DOHH2 (cell line): ENCODE data around the gene TMEM132A.

Experiments
- H3F3A ChIP-seq: fragments of 200-600 bp; sonication (generic), shearing (Covaris generic); 2 replicates; pipeline ENCODE4 v1.6.0; 2016; ENCODE audit warnings: antibody characterized with exemption, mild to moderate bottlenecking; ENCODE audit not compliant: control insufficient read depth, insufficient read depth
- H3K27ac ChIP-seq: fragments of 200-600 bp; sonication (generic); 2 replicates; pipeline ENCODE4 v1.5.1; 2014; ENCODE audit warnings: low read depth, mild to moderate bottlenecking, low read length, moderate library complexity
- H3K27me3 ChIP-seq: fragments of 200-600 bp; sonication (generic); 2 replicates; pipeline ENCODE4 v1.6.1; 2014; ENCODE audit warnings: mild to moderate bottlenecking, low read length, mixed read lengths; ENCODE audit not compliant: control insufficient read depth
- H3K36me3 ChIP-seq: fragments of 200-600 bp; sonication (generic); 2 replicates; pipeline ENCODE4 v1.6.1; 2014; ENCODE audit warnings: mild to moderate bottlenecking, low read length, moderate library complexity, mixed read lengths; ENCODE audit not compliant: control insufficient read depth
- H3K4me1 ChIP-seq: fragments of 200-600 bp; sonication (generic); 2 replicates; pipeline ENCODE4 v1.6.1; 2014; ENCODE audit warnings: mild to moderate bottlenecking, low read length, mixed read lengths; ENCODE audit not compliant: control insufficient read depth
- H3K4me2 ChIP-seq: fragments of 200-600 bp; sonication (generic); 2 replicates; pipeline ENCODE4 v1.6.0; 2014; ENCODE audit warnings: mild to moderate bottlenecking, low read length, moderate library complexity
- H3K4me3 ChIP-seq: fragments of 200-600 bp; sonication (generic); 2 replicates; pipeline ENCODE4 v1.5.1; 2014; ENCODE audit warnings: mild to moderate bottlenecking, low read length, mixed read lengths
- H3K79me2 ChIP-seq: fragments of 200-600 bp; sonication (generic); 2 replicates; pipeline ENCODE4 v1.6.1; 2014; ENCODE audit warnings: mild to moderate bottlenecking, low read length, mixed read lengths; ENCODE audit not compliant: control insufficient read depth
- H3K9me2 ChIP-seq: fragments of 200-600 bp; sonication (generic); replicated peaks from 2 replicates; pipeline ENCODE4 v1.6.1; 2014; ENCODE audit warnings: mild to moderate bottlenecking, low read length, mixed read lengths; ENCODE audit not compliant: control insufficient read depth
- H3K9me3 ChIP-seq: fragments of 200-600 bp; sonication (generic); 2 replicates; pipeline ENCODE4 v1.6.1; 2014; ENCODE audit warnings: antibody characterized with exemption, low read length, mixed read lengths; ENCODE audit not compliant: control insufficient read depth, insufficient read depth
- H4K20me1 ChIP-seq: fragments of 200-600 bp; sonication (generic); 2 replicates; pipeline ENCODE4 v1.6.0; 2014; ENCODE audit warnings: low read depth, mild to moderate bottlenecking, antibody characterized with exemption, low read length, moderate library complexity; ENCODE audit not compliant: control insufficient read depth, insufficient read depth
- CTCF ChIP-seq: fragments of 200-600 bp; sonication (generic); IDR thresholded peaks from one replicate; pipeline ENCODE4 v1.5.1; 2014; ENCODE audit warnings: antibody characterized with exemption, mild to moderate bottlenecking, low read depth, low read length; ENCODE audit not compliant: poor library complexity, severe bottlenecking
- EZH2phosphoT487 ChIP-seq: fragments of 200-600 bp; sonication (generic); IDR thresholded peaks from 2 replicates; pipeline ENCODE4 v1.6.1; 2017; ENCODE audit warnings: borderline replicate concordance, mild to moderate bottlenecking, antibody characterized with exemption, low read length, moderate library complexity, mixed read lengths

The TMEM132A gene

DNA sequence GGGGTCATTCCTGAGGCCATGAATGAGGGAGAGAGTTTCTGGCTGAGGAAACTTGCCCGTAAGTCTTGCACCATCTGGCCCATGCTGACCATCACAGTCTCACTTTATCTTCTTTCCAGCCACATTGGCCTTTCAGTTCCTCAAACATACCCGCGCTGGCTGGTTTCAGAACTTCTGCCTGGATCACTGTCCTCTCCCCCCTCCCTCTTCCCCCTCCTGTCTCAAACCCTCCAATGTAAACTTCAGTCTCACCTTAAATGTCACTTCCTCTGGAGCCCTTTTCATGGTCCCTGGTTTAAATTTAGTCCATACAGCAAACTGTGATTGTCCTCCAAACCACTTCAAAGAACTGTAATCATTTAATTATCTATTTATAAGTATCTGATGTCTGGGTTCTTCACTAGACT, 14.0 kb upstream of the TMEM132A start:
- TF ChIP-seq EZH2phosphoT487 (no peak), CTCF (no peak)
- H3K9me3 ChIP-seq: peaks cover 11% of the 10 kb centered on the region
- H4K20me1 ChIP-seq: peaks cover under 1% of the 10 kb centered on the region; the same call in 1 of the 2 replicates
- no peaks in the 10 kb centered on the region for H3K27me3 ChIP-seq
- peaks cover 11% of the 10 kb centered on the region for H3F3A ChIP-seq
- peaks cover 23% of the 10 kb centered on the region for H3K79me2 ChIP-seq
- H3K4me2 ChIP-seq: peak overlapping the region; percentile 71
- H3K27ac ChIP-seq: peak overlapping the region; percentile 63
- H3K4me1 ChIP-seq: peaks cover 51% of the 10 kb centered on the region
- H3K36me3 ChIP-seq: peaks cover 15% of the 10 kb centered on the region
- no peaks in the 10 kb centered on the region for H3K9me2 ChIP-seq
- H3K4me3 ChIP-seq: peak overlapping the region; percentile 62

GRCh38 chr11:60910711-60911380, 13.4 kb upstream of the TMEM132A start:
- Histone ChIP-seq H3F3A (peaks cover 11% of the 10 kb centered on the region), H4K20me1 (no peaks in the 10 kb centered on the region), H3K9me2 (no peaks in the 10 kb centered on the region), H3K9me3 (peaks cover 11% of the 10 kb centered on the region), H3K4me2 (peak overlapping the region; percentile 71), H3K4me3 (peak overlapping the region; percentile 62), H3K27me3 (no peaks in the 10 kb centered on the region), H3K4me1 (peaks cover 54% of the 10 kb centered on the region), H3K27ac (peak overlapping the region; percentile 63), H3K79me2 (peaks cover 23% of the 10 kb centered on the region), H3K36me3 (peaks cover 12% of the 10 kb centered on the region)
- TF ChIP-seq EZH2phosphoT487: no peak
- TF ChIP-seq CTCF: peak; percentile 20

DNA sequence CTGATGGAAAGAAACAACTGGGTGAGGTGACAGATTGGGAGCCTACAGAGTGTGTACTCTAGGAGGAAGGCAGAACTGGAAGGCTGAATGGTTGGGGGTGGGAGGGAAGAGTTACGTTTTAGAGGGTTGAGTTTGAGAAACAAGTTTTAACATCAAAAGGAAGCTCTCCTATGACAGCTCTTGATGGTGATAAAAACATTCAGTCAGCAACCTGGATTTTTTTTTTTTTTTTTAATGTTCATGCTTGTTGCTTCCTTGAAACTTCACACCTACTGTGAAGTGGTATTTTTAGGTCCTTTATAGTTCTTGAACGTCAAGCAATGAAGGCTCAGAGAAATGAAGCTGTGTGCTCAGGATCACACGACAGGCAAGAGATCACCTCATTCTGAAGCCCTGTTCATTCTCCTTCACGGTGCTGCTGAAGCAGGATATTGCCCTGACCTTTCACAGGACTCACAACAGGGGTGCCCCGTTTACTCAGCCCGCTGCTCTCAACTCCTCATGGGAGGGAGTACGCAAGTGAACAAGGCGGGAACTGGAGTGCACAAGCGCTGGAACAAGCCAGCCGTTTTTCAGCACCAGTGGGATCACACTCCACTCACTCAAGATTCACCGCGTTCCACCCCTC, 11.9 kb upstream of the TMEM132A start:
- H3K4me1 ChIP-seq: peaks cover 62% of the 10 kb centered on the region
- H3K27ac ChIP-seq: no peak overlapping the region
- H3K4me2 ChIP-seq: peak overlapping the region; percentile 9; the same call in 1 of the 2 replicates
- peaks cover 21% of the 10 kb centered on the region for H3K36me3 ChIP-seq
- no peaks in the 10 kb centered on the region for H3K27me3 ChIP-seq
- H3K79me2 ChIP-seq: peaks cover 33% of the 10 kb centered on the region
- TF ChIP-seq CTCF: no peak
- no peak for TF ChIP-seq EZH2phosphoT487
- H3K9me3 ChIP-seq: peaks cover 11% of the 10 kb centered on the region
- no peaks in the 10 kb centered on the region; the same call in 1 of the 2 replicates for H4K20me1 ChIP-seq
- H3K9me2 ChIP-seq: no peaks in the 10 kb centered on the region
- no peak overlapping the region for H3K4me3 ChIP-seq
- peaks cover 11% of the 10 kb centered on the region for H3F3A ChIP-seq
